ENCODE measurements around the gene LARGE1. TPM values are rescaled to one million over a fixed set of nuclear protein-coding genes. Genes with fewer than 3 reads are reported as not detected.

LARGE1 gene
- total RNA-seq, 6 experiments from 2014 or later: 12.2 to 28.3 (median 15.2) TPM

GRCh38 chr22:33600595-33600994 is 319.7 kb downstream of the LARGE1 start:
- H3K9me3 ChIP-seq: no peaks in the 10 kb centered on the region
- ATAC-seq: no peak
- no peaks in the 10 kb centered on the region for H3K27me3 ChIP-seq
- H3K36me3 ChIP-seq: no peaks in the 10 kb centered on the region
- DNase-seq: no peak
- intact Hi-C loops (cut with DNase I): no loop called here
- H3K27ac ChIP-seq: no peak overlapping the region
- TF ChIP-seq POLR2A (IDR thresholded peaks at IDR 0.05): no peak
- TF ChIP-seq, protein P1, sequence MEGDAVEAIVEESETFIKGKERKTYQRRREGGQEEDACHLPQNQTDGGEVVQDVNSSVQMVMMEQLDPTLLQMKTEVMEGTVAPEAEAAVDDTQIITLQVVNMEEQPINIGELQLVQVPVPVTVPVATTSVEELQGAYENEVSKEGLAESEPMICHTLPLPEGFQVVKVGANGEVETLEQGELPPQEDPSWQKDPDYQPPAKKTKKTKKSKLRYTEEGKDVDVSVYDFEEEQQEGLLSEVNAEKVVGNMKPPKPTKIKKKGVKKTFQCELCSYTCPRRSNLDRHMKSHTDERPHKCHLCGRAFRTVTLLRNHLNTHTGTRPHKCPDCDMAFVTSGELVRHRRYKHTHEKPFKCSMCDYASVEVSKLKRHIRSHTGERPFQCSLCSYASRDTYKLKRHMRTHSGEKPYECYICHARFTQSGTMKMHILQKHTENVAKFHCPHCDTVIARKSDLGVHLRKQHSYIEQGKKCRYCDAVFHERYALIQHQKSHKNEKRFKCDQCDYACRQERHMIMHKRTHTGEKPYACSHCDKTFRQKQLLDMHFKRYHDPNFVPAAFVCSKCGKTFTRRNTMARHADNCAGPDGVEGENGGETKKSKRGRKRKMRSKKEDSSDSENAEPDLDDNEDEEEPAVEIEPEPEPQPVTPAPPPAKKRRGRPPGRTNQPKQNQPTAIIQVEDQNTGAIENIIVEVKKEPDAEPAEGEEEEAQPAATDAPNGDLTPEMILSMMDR (IDR thresholded peaks at IDR 0.05): no peak
- peaks cover 0 to 5% (median 0%) of the 10 kb centered on the region in 4 donors for H3K4me1 ChIP-seq
- WGBS (ENCODE audit: insufficient coverage, low coverage, low lambda C conversion rate, missing lambda C conversion rate): 96% methylated on average over 9 of the region's 12 CpGs
- H3K4me3 ChIP-seq: no peak overlapping the region

DNA sequence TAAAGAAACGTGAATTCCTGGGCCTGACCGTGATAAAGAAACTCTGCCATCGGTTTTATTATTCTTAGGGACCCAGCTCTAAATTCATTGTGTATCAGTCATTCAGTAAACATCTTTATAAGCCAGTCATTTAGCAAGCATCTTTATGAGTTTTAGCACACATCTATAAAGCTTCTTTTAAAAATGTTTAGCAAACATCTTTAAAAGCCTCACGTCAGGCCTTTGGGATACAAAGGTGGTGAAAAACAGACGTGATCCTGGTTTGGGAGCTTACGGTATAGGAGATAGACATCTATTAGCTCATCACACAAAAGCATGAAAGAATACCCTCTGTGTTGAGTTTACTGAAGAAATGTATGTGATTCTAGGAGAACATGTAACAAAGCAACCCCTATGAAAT is 320.2 kb downstream of the LARGE1 start:
- no peak for TF ChIP-seq POLR2A (IDR thresholded peaks at IDR 0.05)
- TF ChIP-seq, protein P1 (IDR thresholded peaks at IDR 0.05): no peak
- Histone ChIP-seq H3K9me3 (no peaks in the 10 kb centered on the region), H3K4me1 (no peaks in the 10 kb centered on the region), H3K36me3 (no peaks in the 10 kb centered on the region), H3K27ac (no peak overlapping the region), H3K27me3 (no peaks in the 10 kb centered on the region), H3K4me3 (no peak overlapping the region)
- ATAC-seq (no peak), DNase-seq (no peak)
- intact Hi-C loops (cut with DNase I): no loop called here
- WGBS (ENCODE audit: insufficient coverage, low coverage, low lambda C conversion rate, missing lambda C conversion rate): 90% methylated on average over 6 of the region's 6 CpGs

- 93% methylated on average over 7 of the region's 7 CpGs for WGBS (ENCODE audit: insufficient coverage, low coverage, low lambda C conversion rate, missing lambda C conversion rate)
- ATAC-seq (no peak), DNase-seq (no peak)
- intact Hi-C loops (cut with DNase I): no loop called here
- H3K36me3 ChIP-seq: no peaks in the 10 kb centered on the region
- no peaks in the 10 kb centered on the region for H3K4me1 ChIP-seq
- TF ChIP-seq POLR2A (IDR thresholded peaks at IDR 0.05): no peak
- TF ChIP-seq, protein P1 (IDR thresholded peaks at IDR 0.05): no peak
- H3K27me3 ChIP-seq: no peaks in the 10 kb centered on the region
- H3K27ac ChIP-seq: no peak overlapping the region
- H3K4me3 ChIP-seq: no peak overlapping the region
- no peaks in the 10 kb centered on the region for H3K9me3 ChIP-seq
Measured at GRCh38 chr22:33599596-33599995, 320.7 kb downstream of the LARGE1 start.

DNA sequence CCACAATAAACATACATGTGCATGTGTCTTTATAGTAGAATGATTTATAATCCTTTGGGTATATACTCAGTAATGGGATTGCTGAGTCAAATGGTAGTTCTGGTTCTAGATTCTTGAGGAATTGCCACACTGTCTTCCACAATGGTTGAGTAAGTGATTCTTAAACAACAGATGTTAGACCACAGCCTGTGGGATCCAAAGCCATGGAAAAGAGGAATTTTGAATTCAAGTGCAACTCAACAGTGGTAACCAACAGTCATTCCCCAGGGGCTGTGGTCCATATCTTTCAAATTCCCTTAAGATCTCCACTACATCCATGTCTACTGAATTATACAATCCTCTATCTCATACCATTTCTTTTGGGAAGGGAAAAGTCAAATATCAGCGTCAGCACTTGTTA is 321.5 kb downstream of the LARGE1 start:
- Histone ChIP-seq H3K36me3 (no peaks in the 10 kb centered on the region), H3K9me3 (no peaks in the 10 kb centered on the region), H3K27ac (no peak overlapping the region), H3K27me3 (no peaks in the 10 kb centered on the region), H3K4me1 (no peaks in the 10 kb centered on the region), H3K4me3 (no peak overlapping the region)
- intact Hi-C loops (cut with DNase I): no loop called here
- ATAC-seq: no peak
- no peak for DNase-seq
- TF ChIP-seq, protein P1 (IDR thresholded peaks at IDR 0.05): no peak
- no peak for TF ChIP-seq POLR2A (IDR thresholded peaks at IDR 0.05)
- WGBS (ENCODE audit: insufficient coverage, low coverage, low lambda C conversion rate, missing lambda C conversion rate): 100% methylated on average over 1 of the region's 1 CpG
